K562 (cell line): Measurements from ENCODE around the gene DCPS. TPM values are rescaled to one million over a fixed set of nuclear protein-coding genes. Genes with fewer than 3 reads are reported as not detected.

ENCODE experiments used
- AFF4 ChIP-seq: sonication (generic); formaldehyde crosslinking; IDR thresholded peaks from 2 replicates; pipeline ENCODE4 v1.8.0; 2023; ENCODE audit warnings: mild to moderate bottlenecking, missing genetic modification reagents
- ATF4 ChIP-seq: fragments of 450-650 bp; formaldehyde crosslinking; IDR thresholded peaks from 2 replicates; pipeline ENCODE4 v1.4.0; 2022; ENCODE audit warnings: mild to moderate bottlenecking, moderate library complexity
- BCL6 ChIP-seq: fragments of 250-450 bp; sonication (Bioruptor Pico); IDR thresholded peaks from 2 replicates; pipeline ENCODE4 v1.4.0; 2020
- CREB3 ChIP-seq: fragments of 450-650 bp; conservative IDR thresholded peaks from 2 replicates; pipeline ENCODE4 v1.6.1; 2016; ENCODE audit warnings: missing genetic modification characterization, low read depth, mild to moderate bottlenecking, missing compliant biosample characterization, moderate library complexity
- CTCFL ChIP-seq: IDR thresholded peaks from 2 replicates; pipeline ENCODE4 v1.6.1; 2011; ENCODE audit warnings: borderline replicate concordance, low read depth, mild to moderate bottlenecking, moderate library complexity, low read length; ENCODE audit not compliant: insufficient read depth, poor library complexity, severe bottlenecking
- GATAD2B ChIP-seq: fragments of 450-650 bp; IDR thresholded peaks from 2 replicates; pipeline ENCODE4 v1.6.1; 2017; ENCODE audit warnings: mild to moderate bottlenecking, borderline replicate concordance
- IFI16 ChIP-seq: fragments of 250-450 bp; sonication (Bioruptor Pico); IDR thresholded peaks from 2 replicates; pipeline ENCODE4 v2.1.2; 2022; ENCODE audit warnings: mild to moderate bottlenecking, inconsistent platforms
- NEUROD1 ChIP-seq: fragments of 150-350 bp; IDR thresholded peaks from 2 replicates; pipeline ENCODE4 v1.6.1; 2014; ENCODE audit warnings: borderline replicate concordance, low read length, low read depth; ENCODE audit not compliant: partially characterized antibody
- NFYB ChIP-seq: IDR thresholded peaks from 2 replicates; pipeline ENCODE4 v1.6.1; 2011; ENCODE audit warnings: mild to moderate bottlenecking, moderate library complexity; ENCODE audit not compliant: insufficient read length; ENCODE audit errors: extremely low read depth
- NONO ChIP-seq, 2 experiments: fragments of 200-400 bp in 1 of 2; fragments of 450-650 bp in 1 of 2; formaldehyde crosslinking in 1 of 2; IDR thresholded peaks; 2 replicates each; pipeline ENCODE4 v1.6.1; 2017; ENCODE audit warnings: low read depth in 2 of 2, mild to moderate bottlenecking in 2 of 2, moderate library complexity in 2 of 2, low read length in 1 of 2
- PATZ1 ChIP-seq: fragments of 250-450 bp; sonication (Bioruptor Pico); IDR thresholded peaks from 2 replicates; pipeline ENCODE4 v1.5.0; 2020; ENCODE audit warnings: mild to moderate bottlenecking, borderline replicate concordance
- RCOR1 ChIP-seq, 2 experiments: IDR thresholded peaks; 2 replicates each; pipeline ENCODE4 v1.6.1; 2012; ENCODE audit warnings: low read depth in 2 of 2, low read length in 2 of 2, borderline replicate concordance in 1 of 2, improper control_type of control experiment in 1 of 2
- SMARCA5 ChIP-seq: fragments of 450-650 bp; IDR thresholded peaks from 2 replicates; pipeline ENCODE4 v1.6.1; 2016
- ZNF444 ChIP-seq: fragments of 250-450 bp; sonication (Bioruptor Pico); IDR thresholded peaks from 2 replicates; pipeline ENCODE4 v1.4.0; 2020; ENCODE audit warnings: mild to moderate bottlenecking, moderate library complexity
- polyA plus RNA-seq, 8 experiments: library from polyadenylated mRNA; depleted of rRNA in 4 of 8; stranded (reverse) in 5 of 8; unstranded in 3 of 8; fragments of >200 nt; fragmentation: Nextera tagmentation in 2 of 8; fragmentation: Illumina TruSeq in 1 of 8; extraction: Ambion mirVana in 2 of 8; extraction: Trizol in 1 of 8; gene quantifications; 2 replicates each; pipeline versions ENCODE4 v1.2.1 to v1.2.3, GENCODE V29; 2011 to 2014; ENCODE audit warnings: inconsistent platforms in 1 of 8, missing spikeins in 1 of 8
- total RNA-seq, 7 experiments: library from RNA; depleted of rRNA in 6 of 7; stranded (reverse); fragments of >200 nt in 6 of 7; fragmentation: Illumina TruSeq in 2 of 7; extraction: Trizol in 2 of 7; gene quantifications; 2 replicates each; pipeline versions ENCODE4 v1.2.1 to v1.2.3, GENCODE V29; 2011 to 2021; ENCODE audit warnings: low replicate concordance in 1 of 7

The DCPS gene
- total and polyA plus RNA-seq, 9 of the 15 experiments (the other 6 are each of a cell fraction or from before 2014, with no cell fraction given), result 8.7 to 38.1 (median 17.9) TPM

- TF ChIP-seq AFF4 (CRISPR knock-in tag) (peak; percentile 69; the same call in 1 of the 2 replicates), ATF4 (CRISPR knock-in tag) (0 out of 2 replicates have a peak, but pooled peaks have one; percentile 1), CTCFL (no peak), GATAD2B (no peak), SMARCA5 (no peak), ZNF444 (no peak), PATZ1 (CRISPR knock-in tag) (no peak), IFI16 (CRISPR knock-in tag) (no peak), CREB3 (tag) (0 out of 2 replicates have a peak, but pooled peaks have one; percentile 70), NEUROD1 (no peak), NFYB (no peak), NONO (IDR thresholded peaks at IDR 0.05; ENCODE audit: low read depth in 2 of 2, low read length in 1 of 2) (peak; percentile 78 to 92; a peak in 3 of 4 replicates), RCOR1 (IDR thresholded peaks at IDR 0.05; ENCODE audit: borderline replicate concordance in 1 of 2, low read depth in 2 of 2, low read length in 2 of 2) (peak in 1 of 2 experiments; percentile 60; a peak in 1 of 4 replicates), BCL6 (CRISPR knock-in tag) (no peak)
These were observed at the start of gene DCPS (continued) for GRCh38 chr11:126303623-126304456.
